GM12892 (cell line): ENCODE results near the gene FSTL3.

Source experiments
- POLR2A ChIP-seq: IDR thresholded peaks from 2 replicates; pipeline ENCODE4 v1.6.1; 2011; ENCODE audit warnings: low read depth, low read length, control low read depth
- POLR2AphosphoS5 ChIP-seq: IDR thresholded peaks from 2 replicates; pipeline ENCODE4 v1.6.1; 2011; ENCODE audit warnings: low read depth, low read length, control low read depth
- TAF1 ChIP-seq: IDR thresholded peaks from 2 replicates; pipeline ENCODE4 v1.6.1; 2011; ENCODE audit warnings: low read depth, mild to moderate bottlenecking, control low read depth, low read length, borderline replicate concordance

- no peak for TF ChIP-seq POLR2AphosphoS5
- no peak for TF ChIP-seq TAF1
- no peak for TF ChIP-seq POLR2A
Observed at GRCh38 chr19:674282-675151, 1.7 kb upstream of the FSTL3 start.
